ENCODE results near the gene NPAT. TPM values are rescaled to one million over a fixed set of nuclear protein-coding genes. Genes with fewer than 3 reads are reported as not detected.

NPAT gene
- 6.1 to 8.0 TPM (median 6.3 TPM) in 3 replicates for polyA plus RNA-seq
- polyA plus RNA-seq (2011; ENCODE audit: low read depth): 2.0 TPM
- 2.0 and 5.4 TPM in 2 replicates for polyA plus RNA-seq (2011; cell fraction: cytosol; rRNA removed)
- polyA plus RNA-seq (2011; cell fraction: nucleus; rRNA removed): 7.5 and 8.6 TPM in 2 replicates
- 3.7 and 4.8 TPM in 2 replicates for polyA plus RNA-seq (2012; ENCODE audit: low replicate concordance)
- 4.3 to 19.6 TPM (median 12.5 TPM) in 3 replicates for polyA minus RNA-seq
- polyA minus RNA-seq (2011; cell fraction: cytosol; rRNA and poly(A)+ RNA removed): 5.2 TPM
- 12.5 and 22.9 TPM in 2 replicates for polyA minus RNA-seq (2011; cell fraction: nucleus; rRNA and poly(A)+ RNA removed)

DNA sequence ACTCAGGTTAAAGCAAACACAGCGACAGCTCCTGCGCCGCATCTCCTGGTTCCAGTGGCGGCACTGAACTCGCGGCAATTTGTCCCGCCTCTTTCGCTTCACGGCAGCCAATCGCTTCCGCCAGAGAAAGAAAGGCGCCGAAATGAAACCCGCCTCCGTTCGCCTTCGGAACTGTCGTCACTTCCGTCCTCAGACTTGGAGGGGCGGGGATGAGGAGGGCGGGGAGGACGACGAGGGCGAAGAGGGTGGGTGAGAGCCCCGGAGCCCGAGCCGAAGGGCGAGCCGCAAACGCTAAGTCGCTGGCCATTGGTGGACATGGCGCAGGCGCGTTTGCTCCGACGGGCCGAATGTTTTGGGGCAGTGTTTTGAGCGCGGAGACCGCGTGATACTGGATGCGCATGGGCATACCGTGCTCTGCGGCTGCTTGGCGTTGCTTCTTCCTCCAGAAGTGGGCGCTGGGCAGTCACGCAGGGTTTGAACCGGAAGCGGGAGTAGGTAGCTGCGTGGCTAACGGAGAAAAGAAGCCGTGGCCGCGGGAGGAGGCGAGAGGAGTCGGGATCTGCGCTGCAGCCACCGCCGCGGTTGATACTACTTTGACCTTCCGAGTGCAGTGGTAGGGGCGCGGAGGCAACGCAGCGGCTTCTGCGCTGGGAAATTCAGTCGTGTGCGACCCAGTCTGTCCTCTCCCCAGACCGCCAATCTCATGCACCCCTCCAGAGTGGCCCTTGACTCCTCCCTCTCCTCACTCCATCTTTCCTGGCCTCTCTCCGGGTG is at the start of gene NPAT, which contains the start of gene ATM:
Gene NPAT (minus strand): TSS at position 65 of the 774 bp plus-strand sequence. CDS start 102 bp downstream, outside the sequence.
Gene ATM (plus strand): TSS at position 494 of the 774 bp plus-strand sequence. CDS start 4,558 bp downstream, outside the sequence.
- H3K9ac ChIP-seq (ENCODE audit: control insufficient read depth, extremely low read depth, insufficient read depth, low read length): peak within 1 kb of the TSS; percentile 96
- peak within 1 kb of the TSS; percentile 95 for H3K27ac ChIP-seq (ENCODE audit: control insufficient read depth, insufficient read depth, low read length)
- DNase-seq (ENCODE audit: low read depth, low spot score): peak; percentile 86
- no peak for TF ChIP-seq EZH2 (IDR thresholded peaks at IDR 0.05; ENCODE audit: low read length)
- TF ChIP-seq, protein P1, sequence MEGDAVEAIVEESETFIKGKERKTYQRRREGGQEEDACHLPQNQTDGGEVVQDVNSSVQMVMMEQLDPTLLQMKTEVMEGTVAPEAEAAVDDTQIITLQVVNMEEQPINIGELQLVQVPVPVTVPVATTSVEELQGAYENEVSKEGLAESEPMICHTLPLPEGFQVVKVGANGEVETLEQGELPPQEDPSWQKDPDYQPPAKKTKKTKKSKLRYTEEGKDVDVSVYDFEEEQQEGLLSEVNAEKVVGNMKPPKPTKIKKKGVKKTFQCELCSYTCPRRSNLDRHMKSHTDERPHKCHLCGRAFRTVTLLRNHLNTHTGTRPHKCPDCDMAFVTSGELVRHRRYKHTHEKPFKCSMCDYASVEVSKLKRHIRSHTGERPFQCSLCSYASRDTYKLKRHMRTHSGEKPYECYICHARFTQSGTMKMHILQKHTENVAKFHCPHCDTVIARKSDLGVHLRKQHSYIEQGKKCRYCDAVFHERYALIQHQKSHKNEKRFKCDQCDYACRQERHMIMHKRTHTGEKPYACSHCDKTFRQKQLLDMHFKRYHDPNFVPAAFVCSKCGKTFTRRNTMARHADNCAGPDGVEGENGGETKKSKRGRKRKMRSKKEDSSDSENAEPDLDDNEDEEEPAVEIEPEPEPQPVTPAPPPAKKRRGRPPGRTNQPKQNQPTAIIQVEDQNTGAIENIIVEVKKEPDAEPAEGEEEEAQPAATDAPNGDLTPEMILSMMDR (optimal IDR thresholded peaks at IDR 0.05 in 1 of 3, IDR thresholded peaks at IDR 0.05 in 1 of 3, conservative IDR thresholded peaks at IDR 0.05 in 1 of 3; ENCODE audit: extremely low read depth in 1 of 3, insufficient read depth in 2 of 3, low read length in 3 of 3): peak; percentile 91 to 96 (median 95)
- no peaks in the 10 kb centered on the region for H3K27me3 ChIP-seq (ENCODE audit: control insufficient read depth, extremely low read depth, insufficient read depth, low read length)
- dilution Hi-C loops (cut with MboI; ENCODE audit: extremely low pct_ligation_motif_present, low sequenced_read_pairs): no loop called here
- H3K9me3 ChIP-seq (ENCODE audit: control insufficient read depth, low read depth, low read length): no peaks in the 10 kb centered on the region
- H3K4me3 ChIP-seq (ENCODE audit: control insufficient read depth in 2 of 3, extremely low read depth in 1 of 3, insufficient read depth in 2 of 3, low read depth in 1 of 3, low read length in 3 of 3): peak within 1 kb of the TSS; percentile 57 to 89 (median 79)
- peak; percentile 68 for FAIRE-seq
- no peaks in the 10 kb centered on the region for H3K9me1 ChIP-seq (ENCODE audit: control insufficient read depth, extremely low read depth, insufficient read depth, low read length)
- H3K36me3 ChIP-seq (ENCODE audit: control insufficient read depth in 2 of 2, extremely low read depth in 1 of 2, insufficient read depth in 2 of 2, low read length in 2 of 2): no peaks in the 10 kb centered on the region
- peak within 1 kb of the TSS; percentile 97 for H2AFZ ChIP-seq (ENCODE audit: control insufficient read depth, low read length)
- H3K4me1 ChIP-seq (ENCODE audit: control insufficient read depth, extremely low read depth, insufficient read depth, low read length): peaks cover 18% of the 10 kb centered on the region
- H3K4me2 ChIP-seq (ENCODE audit: control insufficient read depth, extremely low read depth, insufficient read depth, low read depth, low read length): peak within 1 kb of the TSS; percentile 92
- H4K20me1 ChIP-seq (ENCODE audit: control insufficient read depth, extremely low read depth, insufficient read depth, low read length): no peaks in the 10 kb centered on the region
- peaks cover 68% of the 10 kb centered on the region for H3K79me2 ChIP-seq (ENCODE audit: control insufficient read depth, insufficient read depth, low read length)

DNA sequence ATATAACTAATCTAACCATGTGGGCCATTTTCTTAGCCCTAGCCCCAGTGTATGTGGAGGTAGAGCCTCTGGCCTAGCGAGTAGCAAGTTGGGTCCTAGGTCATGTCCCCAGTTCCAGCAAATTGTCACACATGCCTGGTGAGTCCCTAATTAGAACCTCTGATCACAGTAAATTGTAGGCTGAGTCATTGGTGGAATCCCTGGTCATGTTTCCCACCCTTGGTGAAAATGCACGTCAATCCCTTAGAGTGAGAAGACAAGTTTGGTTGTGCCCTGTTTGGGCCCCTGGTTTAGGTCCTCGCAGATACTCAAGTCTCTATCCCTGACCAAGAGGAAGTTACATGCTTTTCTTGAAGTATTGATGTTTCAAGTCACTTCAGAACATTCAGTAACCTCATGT is 47.1 kb upstream of the NPAT start:
- H3K9me3 ChIP-seq (ENCODE audit: control insufficient read depth, low read depth, low read length): no peaks in the 10 kb centered on the region
- H3K4me3 ChIP-seq (ENCODE audit: control insufficient read depth in 2 of 3, extremely low read depth in 1 of 3, insufficient read depth in 2 of 3, low read depth in 1 of 3, low read length in 3 of 3): no peak overlapping the region
- DNase-seq (ENCODE audit: low read depth, low spot score) (no peak), FAIRE-seq (no peak)
- H2AFZ ChIP-seq (ENCODE audit: control insufficient read depth, low read length): no peak overlapping the region
- no peaks in the 10 kb centered on the region for H3K9me1 ChIP-seq (ENCODE audit: control insufficient read depth, extremely low read depth, insufficient read depth, low read length)
- H3K27me3 ChIP-seq (ENCODE audit: control insufficient read depth, extremely low read depth, insufficient read depth, low read length): no peaks in the 10 kb centered on the region
- dilution Hi-C loops (cut with MboI; ENCODE audit: extremely low pct_ligation_motif_present, low sequenced_read_pairs): no loop called here
- no peak for TF ChIP-seq EZH2 (IDR thresholded peaks at IDR 0.05; ENCODE audit: low read length)
- TF ChIP-seq, protein P1 (optimal IDR thresholded peaks at IDR 0.05 in 1 of 3, IDR thresholded peaks at IDR 0.05 in 1 of 3, conservative IDR thresholded peaks at IDR 0.05 in 1 of 3; ENCODE audit: extremely low read depth in 1 of 3, insufficient read depth in 2 of 3, low read length in 3 of 3): no peak
- H3K79me2 ChIP-seq (ENCODE audit: control insufficient read depth, insufficient read depth, low read length): no peaks in the 10 kb centered on the region
- H4K20me1 ChIP-seq (ENCODE audit: control insufficient read depth, extremely low read depth, insufficient read depth, low read length): no peaks in the 10 kb centered on the region
- no peak overlapping the region for H3K4me2 ChIP-seq (ENCODE audit: control insufficient read depth, extremely low read depth, insufficient read depth, low read depth, low read length)
- no peak overlapping the region for H3K9ac ChIP-seq (ENCODE audit: control insufficient read depth, extremely low read depth, insufficient read depth, low read length)
- no peak overlapping the region for H3K27ac ChIP-seq (ENCODE audit: control insufficient read depth, insufficient read depth, low read length)
- H3K4me1 ChIP-seq (ENCODE audit: control insufficient read depth, extremely low read depth, insufficient read depth, low read length): no peaks in the 10 kb centered on the region
- peaks cover 3% of the 10 kb centered on the region in 2 experiments for H3K36me3 ChIP-seq (ENCODE audit: control insufficient read depth in 2 of 2, extremely low read depth in 1 of 2, insufficient read depth in 2 of 2, low read length in 2 of 2)

Data from keratinocyte (primary cell).